ENCODE data around the gene SRP14. TPM values are rescaled to one million over a fixed set of nuclear protein-coding genes. Genes with fewer than 3 reads are reported as not detected.

The SRP14 gene
- total RNA-seq, 4 donors from 2014 or later, result 194 to 357 (median 229) TPM

GRCh38 chr15:40044717-40045571 is 6.0 kb upstream of the SRP14 start:
- Histone ChIP-seq H3K9me3 (no peaks in the 10 kb centered on the region), H3K27ac (peak overlapping the region; percentile 59 to 83 (median 66)), H3K27me3 (no peaks in the 10 kb centered on the region), H3K4me3 (peak overlapping the region in 2 of 4 donors; percentile 5 to 33), H3K36me3 (no peaks in the 10 kb centered on the region), H3K4me1 (peaks cover 0 to 50% (median 30%) of the 10 kb centered on the region in 4 donors)
- no peak for TF ChIP-seq POLR2A (IDR thresholded peaks at IDR 0.05)
- peak in 1 of 2 donors; percentile 65 for TF ChIP-seq EP300 (IDR thresholded peaks at IDR 0.05)
- TF ChIP-seq, protein P1, sequence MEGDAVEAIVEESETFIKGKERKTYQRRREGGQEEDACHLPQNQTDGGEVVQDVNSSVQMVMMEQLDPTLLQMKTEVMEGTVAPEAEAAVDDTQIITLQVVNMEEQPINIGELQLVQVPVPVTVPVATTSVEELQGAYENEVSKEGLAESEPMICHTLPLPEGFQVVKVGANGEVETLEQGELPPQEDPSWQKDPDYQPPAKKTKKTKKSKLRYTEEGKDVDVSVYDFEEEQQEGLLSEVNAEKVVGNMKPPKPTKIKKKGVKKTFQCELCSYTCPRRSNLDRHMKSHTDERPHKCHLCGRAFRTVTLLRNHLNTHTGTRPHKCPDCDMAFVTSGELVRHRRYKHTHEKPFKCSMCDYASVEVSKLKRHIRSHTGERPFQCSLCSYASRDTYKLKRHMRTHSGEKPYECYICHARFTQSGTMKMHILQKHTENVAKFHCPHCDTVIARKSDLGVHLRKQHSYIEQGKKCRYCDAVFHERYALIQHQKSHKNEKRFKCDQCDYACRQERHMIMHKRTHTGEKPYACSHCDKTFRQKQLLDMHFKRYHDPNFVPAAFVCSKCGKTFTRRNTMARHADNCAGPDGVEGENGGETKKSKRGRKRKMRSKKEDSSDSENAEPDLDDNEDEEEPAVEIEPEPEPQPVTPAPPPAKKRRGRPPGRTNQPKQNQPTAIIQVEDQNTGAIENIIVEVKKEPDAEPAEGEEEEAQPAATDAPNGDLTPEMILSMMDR (IDR thresholded peaks at IDR 0.05), result peak; percentile 89 to 96 (median 92)
- WGBS, 2 donors, result 3 to 4% methylated on average over 22 of the region's 22 CpGs
- peak; percentile 80 to 82 for DNase-seq (ENCODE audit: low spot score in 2 of 2)

DNA sequence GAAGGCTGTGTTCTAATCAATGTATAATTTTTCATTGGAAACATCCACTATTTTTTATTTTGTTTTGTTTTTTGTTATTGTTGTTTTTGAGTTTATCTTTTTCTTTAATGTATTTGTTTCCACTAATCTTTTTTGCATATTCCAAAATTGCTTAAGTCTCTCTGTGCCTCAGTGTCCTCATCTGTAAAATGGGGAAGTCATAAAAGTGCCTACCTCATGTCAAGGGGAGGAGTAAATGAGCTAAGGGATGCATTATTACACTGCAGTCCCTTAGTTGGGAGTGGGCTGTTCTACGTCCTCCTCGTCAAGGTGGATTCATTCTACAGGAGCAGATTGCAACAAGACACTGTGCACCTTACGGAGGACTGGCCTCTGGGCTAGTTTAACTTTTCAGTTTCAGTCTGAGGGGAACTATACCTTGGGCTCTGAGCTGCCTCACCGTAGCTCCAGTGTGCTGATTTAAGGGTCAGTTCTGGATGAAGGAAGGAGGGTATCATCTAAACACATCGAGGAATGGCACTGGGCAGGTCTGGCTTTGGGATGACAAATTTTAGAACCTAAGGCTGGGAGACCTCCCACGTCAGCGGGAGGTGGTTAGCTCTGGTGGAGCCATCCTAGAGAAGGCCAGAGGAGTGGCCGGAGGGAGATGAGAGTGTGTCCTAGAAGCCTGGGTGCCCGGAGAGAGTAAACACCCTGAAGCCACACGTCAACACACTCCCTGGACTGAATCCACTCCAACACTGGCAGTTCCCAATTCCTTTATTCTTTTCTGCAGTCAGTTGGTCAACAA is 5.1 kb upstream of the SRP14 start:
- Histone ChIP-seq H3K4me3 (no peak overlapping the region), H3K9me3 (no peaks in the 10 kb centered on the region), H3K27me3 (no peaks in the 10 kb centered on the region), H3K4me1 (peaks cover 0 to 50% (median 30%) of the 10 kb centered on the region in 4 donors), H3K27ac (peak overlapping the region; percentile 59 to 83 (median 66)), H3K36me3 (no peaks in the 10 kb centered on the region)
- WGBS, 2 donors, result 74 to 78% methylated on average over 10 of the region's 10 CpGs
- TF ChIP-seq POLR2A (IDR thresholded peaks at IDR 0.05) (no peak), EP300 (IDR thresholded peaks at IDR 0.05) (no peak)
- TF ChIP-seq, protein P1 (IDR thresholded peaks at IDR 0.05), result no peak
- DNase-seq (ENCODE audit: low spot score in 2 of 2), result no peak

- H3K9me3 ChIP-seq, result no peaks in the 10 kb centered on the region
- no peaks in the 10 kb centered on the region for H3K36me3 ChIP-seq
- TF ChIP-seq, protein P1 (IDR thresholded peaks at IDR 0.05), result no peak
- TF ChIP-seq POLR2A (IDR thresholded peaks at IDR 0.05) (no peak), EP300 (IDR thresholded peaks at IDR 0.05) (no peak)
- no peak overlapping the region for H3K27ac ChIP-seq
- H3K4me3 ChIP-seq, result no peak overlapping the region
- H3K27me3 ChIP-seq, result no peaks in the 10 kb centered on the region
- H3K4me1 ChIP-seq, result peaks cover 0 to 49% (median 26%) of the 10 kb centered on the region in 4 donors
- DNase-seq (ENCODE audit: low spot score in 2 of 2), result no peak
- 80 to 89% methylated on average over 5 of the region's 5 CpGs for WGBS, 2 donors
Measured at GRCh38 chr15:40042791-40043320, 3.9 kb upstream of the SRP14 start.

DNA sequence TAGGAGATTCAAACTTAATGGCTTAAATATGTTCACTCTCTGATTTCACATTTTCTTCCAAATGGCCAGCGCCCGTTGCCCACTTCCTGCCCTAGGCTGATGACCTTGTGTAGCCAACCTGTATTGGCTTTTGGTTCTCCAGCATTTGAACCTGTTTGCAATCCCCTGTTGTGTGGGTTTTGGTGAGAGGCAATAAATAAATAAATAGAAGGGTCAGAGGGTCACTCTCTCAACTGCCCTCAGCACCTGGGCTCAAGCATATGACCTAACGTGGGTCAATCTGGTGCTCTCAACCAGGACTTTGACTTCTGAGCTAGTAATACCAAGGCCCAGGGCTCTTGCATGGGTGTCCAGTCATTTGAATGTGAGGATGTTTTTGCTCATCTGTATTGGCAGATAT is 1.8 kb upstream of the SRP14 start:
- Histone ChIP-seq H3K27me3 (no peaks in the 10 kb centered on the region), H3K27ac (peak overlapping the region in 1 of 4 donors; percentile 96), H3K9me3 (no peaks in the 10 kb centered on the region), H3K4me3 (no peak overlapping the region), H3K36me3 (peaks cover 0 to 15% (median 0%) of the 10 kb centered on the region in 3 donors), H3K4me1 (peaks cover 0 to 48% (median 14%) of the 10 kb centered on the region in 4 donors)
- TF ChIP-seq, protein P1 (IDR thresholded peaks at IDR 0.05), result no peak
- TF ChIP-seq POLR2A (IDR thresholded peaks at IDR 0.05) (no peak), EP300 (IDR thresholded peaks at IDR 0.05) (no peak)
- 63 to 82% methylated on average over 3 of the region's 3 CpGs for WGBS, 2 donors
- DNase-seq (ENCODE audit: low spot score in 2 of 2), result no peak
